K562 treated with DMSO at 1 percent for 24 hours (cell line): ENCODE measurements around the gene SI. TPM values are rescaled to one million over a fixed set of nuclear protein-coding genes. Genes with fewer than 3 reads are reported as not detected.

Source experiments
- total RNA-seq: library from RNA; unstranded; fragments of 300-600 nt; gene quantifications from 2 replicates; pipeline ENCODE4 v1.2.3, GENCODE V29; 2022; ENCODE audit warnings: low read depth; ENCODE audit not compliant: insufficient read depth

Gene SI
- not detected in 2 replicates for total RNA-seq

DNA sequence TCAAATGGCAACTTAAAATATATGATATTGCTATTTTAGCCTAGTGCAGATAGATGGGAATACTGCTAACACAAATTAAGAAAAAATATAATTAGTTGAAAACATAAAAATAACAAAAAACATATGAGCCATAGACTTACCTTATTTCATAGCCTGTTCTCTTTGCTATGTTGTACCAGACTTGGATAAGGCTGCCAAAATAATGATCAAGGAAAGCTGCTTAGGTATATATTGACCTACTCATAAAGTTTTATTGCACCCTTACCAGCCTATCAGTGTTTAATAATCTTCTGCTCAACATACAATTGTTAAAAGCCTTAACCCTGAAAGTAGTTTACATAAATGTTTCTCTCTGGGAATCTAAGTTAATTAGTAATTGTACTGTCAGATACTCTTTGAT lies at the start of gene SI:
SI (minus strand) TSS at position 204 of the 400 bp plus-strand sequence. CDS start 2,484 bp downstream, outside the sequence.

Other genes starting within 250 kb of the SI start
- gene SLITRK3, start 117.9 kb upstream of the SI start, total RNA-seq = not detected in 2 replicates